ENCODE data around the gene ZNF396. TPM values are rescaled to one million over a fixed set of nuclear protein-coding genes. Genes with fewer than 3 reads are reported as not detected.

Gene ZNF396
- total and polyA plus RNA-seq, 2 donors from 2014 or later = 4.7 to 6.5 TPM

DNA sequence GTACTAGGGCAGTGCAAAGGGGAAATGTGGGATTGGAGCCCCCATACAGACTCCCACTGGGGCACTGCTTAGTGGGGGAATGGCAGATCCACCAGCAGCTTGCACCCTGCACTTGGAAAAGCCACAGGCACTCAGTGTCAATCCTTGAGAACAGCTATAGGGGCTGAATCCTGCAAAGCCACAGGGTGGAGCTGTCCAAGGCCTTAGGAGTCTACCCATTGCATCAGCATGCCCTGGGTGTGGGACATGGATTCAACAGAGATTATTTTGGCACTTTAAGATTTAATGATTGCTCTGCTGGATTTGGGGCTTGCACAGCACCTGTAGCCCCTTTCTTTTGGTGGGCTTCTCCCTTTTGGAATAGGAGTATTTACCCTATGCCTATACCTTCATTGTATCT lies 24.4 kb downstream of the ZNF396 start:
- no peaks in the 10 kb centered on the region for H3K4me1 ChIP-seq (ENCODE audit: control insufficient read depth in 2 of 3, insufficient read depth in 2 of 3, low read depth in 1 of 3, low read length in 3 of 3)
- H3K27ac ChIP-seq (ENCODE audit: low read depth in 2 of 2, low read length in 2 of 2) = no peak overlapping the region
- no peak overlapping the region for H3K9ac ChIP-seq (ENCODE audit: low read length in 3 of 3)
- TF ChIP-seq, protein P1, sequence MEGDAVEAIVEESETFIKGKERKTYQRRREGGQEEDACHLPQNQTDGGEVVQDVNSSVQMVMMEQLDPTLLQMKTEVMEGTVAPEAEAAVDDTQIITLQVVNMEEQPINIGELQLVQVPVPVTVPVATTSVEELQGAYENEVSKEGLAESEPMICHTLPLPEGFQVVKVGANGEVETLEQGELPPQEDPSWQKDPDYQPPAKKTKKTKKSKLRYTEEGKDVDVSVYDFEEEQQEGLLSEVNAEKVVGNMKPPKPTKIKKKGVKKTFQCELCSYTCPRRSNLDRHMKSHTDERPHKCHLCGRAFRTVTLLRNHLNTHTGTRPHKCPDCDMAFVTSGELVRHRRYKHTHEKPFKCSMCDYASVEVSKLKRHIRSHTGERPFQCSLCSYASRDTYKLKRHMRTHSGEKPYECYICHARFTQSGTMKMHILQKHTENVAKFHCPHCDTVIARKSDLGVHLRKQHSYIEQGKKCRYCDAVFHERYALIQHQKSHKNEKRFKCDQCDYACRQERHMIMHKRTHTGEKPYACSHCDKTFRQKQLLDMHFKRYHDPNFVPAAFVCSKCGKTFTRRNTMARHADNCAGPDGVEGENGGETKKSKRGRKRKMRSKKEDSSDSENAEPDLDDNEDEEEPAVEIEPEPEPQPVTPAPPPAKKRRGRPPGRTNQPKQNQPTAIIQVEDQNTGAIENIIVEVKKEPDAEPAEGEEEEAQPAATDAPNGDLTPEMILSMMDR (IDR thresholded peaks at IDR 0.05; ENCODE audit: borderline replicate concordance, extremely low read depth, insufficient read depth) = no peak
- no peak overlapping the region for H3K4me3 ChIP-seq (ENCODE audit: low read length in 3 of 3)
- no peaks in the 10 kb centered on the region for H3K9me3 ChIP-seq (ENCODE audit: control insufficient read depth in 2 of 3, insufficient read depth in 1 of 3, low read length in 3 of 3)
- H3K27me3 ChIP-seq (ENCODE audit: control insufficient read depth, insufficient read depth, low read length) = no peaks in the 10 kb centered on the region
- intact Hi-C loops (cut with DNase I) = loop anchor here (10.0 kb wide), 1 partner anchor 118 kb away; no protein-coding TSS in a partner anchor
- no peaks in the 10 kb centered on the region for H3K36me3 ChIP-seq (ENCODE audit: control insufficient read depth in 2 of 3, insufficient read depth in 3 of 3, low read length in 3 of 3)
- FAIRE-seq (no peak), DNase-seq (no peak)

DNA sequence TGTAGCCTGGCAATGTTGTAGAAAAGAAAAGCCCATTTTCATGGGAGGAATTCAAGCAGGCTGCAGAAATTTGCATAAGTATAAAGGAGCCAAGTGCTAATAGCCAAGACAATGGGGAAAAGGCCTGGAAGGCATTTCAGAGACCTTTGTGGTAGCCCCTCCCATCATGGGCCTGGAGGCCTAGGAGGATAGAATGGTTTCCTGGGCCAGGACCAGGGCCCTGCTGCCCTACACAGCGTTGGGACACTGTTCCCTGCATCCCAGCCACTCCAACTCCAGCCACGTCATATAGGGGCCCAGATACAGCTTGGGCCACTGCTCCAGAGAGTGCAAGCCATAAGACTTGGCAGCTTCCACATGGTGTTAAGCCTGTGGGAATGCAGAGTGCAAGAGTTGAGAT lies 24.9 kb downstream of the ZNF396 start:
- no peaks in the 10 kb centered on the region for H3K36me3 ChIP-seq (ENCODE audit: control insufficient read depth in 2 of 3, insufficient read depth in 3 of 3, low read length in 3 of 3)
- TF ChIP-seq, protein P1 (IDR thresholded peaks at IDR 0.05; ENCODE audit: borderline replicate concordance, extremely low read depth, insufficient read depth) = no peak
- no peaks in the 10 kb centered on the region for H3K9me3 ChIP-seq (ENCODE audit: control insufficient read depth in 2 of 3, insufficient read depth in 1 of 3, low read length in 3 of 3)
- intact Hi-C loops (cut with DNase I) = loop anchor here (10.0 kb wide), 1 partner anchor 117 kb away; no protein-coding TSS in a partner anchor
- DNase-seq = no peak
- no peak overlapping the region for H3K9ac ChIP-seq (ENCODE audit: low read length in 3 of 3)
- no peak overlapping the region for H3K4me3 ChIP-seq (ENCODE audit: low read length in 3 of 3)
- no peaks in the 10 kb centered on the region for H3K27me3 ChIP-seq (ENCODE audit: control insufficient read depth, insufficient read depth, low read length)
- no peak overlapping the region for H3K27ac ChIP-seq (ENCODE audit: low read depth in 2 of 2, low read length in 2 of 2)
- H3K4me1 ChIP-seq (ENCODE audit: control insufficient read depth in 2 of 3, insufficient read depth in 2 of 3, low read depth in 1 of 3, low read length in 3 of 3) = no peaks in the 10 kb centered on the region
- no peak for FAIRE-seq

DNA sequence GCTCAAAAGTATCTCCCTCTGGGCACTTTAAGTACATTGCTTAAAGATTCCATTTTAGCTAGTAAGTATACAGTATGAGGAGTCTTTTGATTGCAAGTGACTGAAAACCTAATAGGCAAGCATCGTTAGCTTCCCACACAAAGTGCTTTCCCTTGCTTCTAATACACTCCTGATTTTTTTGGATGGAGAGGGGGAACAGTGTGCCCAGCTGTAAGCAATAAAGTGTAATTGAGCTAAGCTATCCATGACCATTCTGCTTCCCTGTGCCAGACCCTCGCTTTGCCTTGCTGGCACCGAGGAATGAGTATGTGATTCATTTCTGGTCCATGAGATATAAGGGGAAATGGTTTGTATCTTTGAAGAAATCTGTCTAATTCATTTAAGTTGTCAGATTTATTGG lies 29.1 kb downstream of the ZNF396 start:
- Histone ChIP-seq H3K27me3 (ENCODE audit: control insufficient read depth, insufficient read depth, low read length) (no peaks in the 10 kb centered on the region), H3K4me1 (ENCODE audit: control insufficient read depth in 2 of 3, insufficient read depth in 2 of 3, low read depth in 1 of 3, low read length in 3 of 3) (peaks cover 4 to 10% (median 9%) of the 10 kb centered on the region in 3 donors), H3K9ac (ENCODE audit: low read length in 3 of 3) (no peak overlapping the region), H3K4me3 (ENCODE audit: low read length in 3 of 3) (no peak overlapping the region), H3K9me3 (ENCODE audit: control insufficient read depth in 2 of 3, insufficient read depth in 1 of 3, low read length in 3 of 3) (no peaks in the 10 kb centered on the region), H3K27ac (ENCODE audit: low read depth in 2 of 2, low read length in 2 of 2) (no peak overlapping the region), H3K36me3 (ENCODE audit: control insufficient read depth in 2 of 3, insufficient read depth in 3 of 3, low read length in 3 of 3) (no peaks in the 10 kb centered on the region)
- TF ChIP-seq, protein P1 (IDR thresholded peaks at IDR 0.05; ENCODE audit: borderline replicate concordance, extremely low read depth, insufficient read depth) = no peak
- intact Hi-C loops (cut with DNase I) = no loop called here
- DNase-seq (peak in 2 of 5 donors; percentile 44 to 47), FAIRE-seq (no peak)

DNA sequence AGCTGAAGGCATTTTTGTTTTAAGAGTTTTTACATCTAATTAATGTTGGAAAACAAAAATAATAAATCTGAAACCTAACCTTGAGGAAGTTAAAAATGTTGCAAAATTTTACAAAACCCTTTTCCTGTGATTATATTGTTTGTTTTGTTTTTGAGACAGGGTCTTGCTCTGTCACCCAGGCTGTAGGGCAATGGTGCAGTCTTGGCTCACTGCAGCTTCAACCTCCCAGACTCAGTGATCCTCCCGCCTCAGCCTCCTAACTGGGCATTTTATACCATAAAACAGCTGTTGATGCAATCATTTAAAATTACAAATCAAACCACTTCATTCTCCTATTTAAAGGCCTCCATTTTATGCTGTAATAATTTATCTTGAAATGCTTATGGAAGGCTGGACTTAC lies 31.2 kb downstream of the ZNF396 start:
- DNase-seq (no peak), FAIRE-seq (no peak)
- no peaks in the 10 kb centered on the region for H3K9me3 ChIP-seq (ENCODE audit: control insufficient read depth in 2 of 3, insufficient read depth in 1 of 3, low read length in 3 of 3)
- H3K27ac ChIP-seq (ENCODE audit: low read depth in 2 of 2, low read length in 2 of 2) = no peak overlapping the region
- H3K4me3 ChIP-seq (ENCODE audit: low read length in 3 of 3) = no peak overlapping the region
- peaks cover 4 to 15% (median 9%) of the 10 kb centered on the region in 3 donors for H3K4me1 ChIP-seq (ENCODE audit: control insufficient read depth in 2 of 3, insufficient read depth in 2 of 3, low read depth in 1 of 3, low read length in 3 of 3)
- TF ChIP-seq, protein P1 (IDR thresholded peaks at IDR 0.05; ENCODE audit: borderline replicate concordance, extremely low read depth, insufficient read depth) = no peak
- H3K9ac ChIP-seq (ENCODE audit: low read length in 3 of 3) = no peak overlapping the region
- H3K36me3 ChIP-seq (ENCODE audit: control insufficient read depth in 2 of 3, insufficient read depth in 3 of 3, low read length in 3 of 3) = no peaks in the 10 kb centered on the region
- H3K27me3 ChIP-seq (ENCODE audit: control insufficient read depth, insufficient read depth, low read length) = no peaks in the 10 kb centered on the region
- intact Hi-C loops (cut with DNase I) = no loop called here
